ENCODE measurements around the gene ST3GAL3.

Gene ST3GAL3

DNA sequence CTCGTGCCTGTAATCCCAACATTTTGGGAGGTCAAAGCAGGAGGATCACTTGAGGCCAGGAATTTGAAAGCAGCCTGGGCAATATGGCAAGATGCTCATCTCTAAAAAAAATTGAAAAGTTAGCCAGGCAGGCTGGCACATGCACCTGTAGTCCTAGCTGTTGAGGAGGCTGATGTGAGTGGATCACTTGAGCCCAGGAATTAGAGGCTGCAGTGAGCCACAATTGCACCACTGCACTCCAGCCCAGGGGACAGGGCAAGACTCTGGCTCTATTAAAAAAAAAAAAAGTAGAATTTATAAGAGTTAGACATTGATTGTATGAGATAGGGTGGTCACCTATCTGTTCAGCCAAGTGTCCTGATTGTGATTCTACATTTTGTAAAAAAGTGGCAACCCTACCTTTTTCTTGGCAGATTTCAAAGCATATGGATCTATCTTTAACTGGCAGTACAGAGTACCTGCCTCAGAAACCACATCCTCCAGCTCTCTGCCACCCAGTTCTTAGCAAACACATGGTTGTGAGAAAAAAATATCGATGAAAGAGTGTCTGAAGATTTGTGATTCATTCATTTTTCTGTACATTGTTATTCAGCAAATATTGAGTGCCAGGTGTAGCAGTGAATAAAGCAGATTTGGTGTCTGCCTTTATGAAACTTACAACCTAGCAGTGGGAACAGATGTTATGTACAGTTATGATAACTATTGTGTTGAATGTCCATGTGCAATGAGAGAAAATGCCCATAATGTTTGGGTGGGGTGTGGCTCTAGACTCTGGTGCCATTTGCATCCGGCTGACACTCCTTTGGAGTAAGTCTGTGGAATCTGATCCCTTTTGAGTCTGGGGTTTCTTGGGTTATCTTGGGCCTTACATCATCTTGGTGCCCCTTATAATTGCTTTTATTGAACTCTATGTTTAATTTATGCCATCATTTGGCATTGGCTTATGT, 82.5 kb downstream of the ST3GAL3 start:
- peak; percentile 13 for DNase-seq

DNA sequence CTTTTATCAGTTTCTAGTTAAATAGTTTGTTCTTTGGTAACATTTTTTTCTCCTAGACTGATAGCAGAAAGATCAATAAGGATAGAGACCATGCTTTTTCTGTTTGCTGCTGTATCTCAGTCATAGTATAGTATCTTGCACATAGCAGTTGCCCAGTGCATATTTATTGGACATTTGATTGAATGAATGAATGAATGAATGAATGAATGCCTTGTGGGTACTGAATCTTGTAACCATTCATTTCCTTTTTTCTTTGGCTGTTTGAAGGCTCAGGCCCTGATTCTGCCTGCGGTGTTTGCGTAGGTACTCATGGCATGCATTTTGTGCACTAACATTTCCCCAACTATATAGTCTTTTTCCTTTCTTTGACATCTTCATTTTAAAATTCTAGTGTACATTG, 83.9 kb downstream of the ST3GAL3 start:
- no peak for DNase-seq

DNA sequence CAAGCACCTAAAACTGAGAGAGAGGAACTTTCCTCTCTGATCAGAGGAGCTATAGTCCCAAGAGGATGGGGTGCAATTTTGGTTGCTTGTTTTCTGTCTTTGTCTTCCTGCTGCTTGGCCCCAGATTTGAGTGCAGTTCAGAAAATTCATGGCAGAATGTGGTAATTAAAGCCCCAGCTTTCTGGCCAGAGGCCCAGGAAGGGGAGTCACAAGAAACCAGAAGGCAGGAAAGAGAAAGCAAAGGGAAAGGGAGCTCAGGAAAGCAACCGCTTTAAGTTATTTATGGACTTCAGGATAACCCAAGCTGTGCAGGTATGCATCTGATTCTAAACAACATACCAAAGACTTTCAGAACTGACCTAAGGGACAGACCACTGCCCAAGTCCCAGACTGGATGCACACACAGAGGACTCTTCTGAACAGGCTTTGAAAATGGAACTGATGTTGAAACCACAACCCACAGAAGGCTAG, 88.8 kb downstream of the ST3GAL3 start:
- no peak for DNase-seq

DNA sequence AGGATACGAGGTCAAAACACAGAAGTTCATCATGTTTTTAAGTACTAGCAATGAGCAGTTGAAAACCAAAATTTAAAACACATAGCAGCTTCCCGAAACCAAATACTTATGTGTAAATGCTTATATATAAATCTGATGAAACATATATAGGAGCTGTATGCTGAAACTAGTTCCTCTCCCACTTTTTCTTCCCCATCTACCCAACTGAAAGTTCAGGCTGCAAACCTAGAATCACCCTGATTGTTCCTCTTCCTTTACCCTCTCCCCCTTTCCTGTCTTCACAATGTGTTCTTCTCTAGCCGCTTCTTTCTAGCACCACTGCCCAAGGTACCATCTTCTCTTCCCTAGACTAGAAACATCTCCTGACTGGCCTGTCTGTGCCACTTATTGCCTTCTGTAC, 90.6 kb downstream of the ST3GAL3 start:
- no peak for DNase-seq

DNA sequence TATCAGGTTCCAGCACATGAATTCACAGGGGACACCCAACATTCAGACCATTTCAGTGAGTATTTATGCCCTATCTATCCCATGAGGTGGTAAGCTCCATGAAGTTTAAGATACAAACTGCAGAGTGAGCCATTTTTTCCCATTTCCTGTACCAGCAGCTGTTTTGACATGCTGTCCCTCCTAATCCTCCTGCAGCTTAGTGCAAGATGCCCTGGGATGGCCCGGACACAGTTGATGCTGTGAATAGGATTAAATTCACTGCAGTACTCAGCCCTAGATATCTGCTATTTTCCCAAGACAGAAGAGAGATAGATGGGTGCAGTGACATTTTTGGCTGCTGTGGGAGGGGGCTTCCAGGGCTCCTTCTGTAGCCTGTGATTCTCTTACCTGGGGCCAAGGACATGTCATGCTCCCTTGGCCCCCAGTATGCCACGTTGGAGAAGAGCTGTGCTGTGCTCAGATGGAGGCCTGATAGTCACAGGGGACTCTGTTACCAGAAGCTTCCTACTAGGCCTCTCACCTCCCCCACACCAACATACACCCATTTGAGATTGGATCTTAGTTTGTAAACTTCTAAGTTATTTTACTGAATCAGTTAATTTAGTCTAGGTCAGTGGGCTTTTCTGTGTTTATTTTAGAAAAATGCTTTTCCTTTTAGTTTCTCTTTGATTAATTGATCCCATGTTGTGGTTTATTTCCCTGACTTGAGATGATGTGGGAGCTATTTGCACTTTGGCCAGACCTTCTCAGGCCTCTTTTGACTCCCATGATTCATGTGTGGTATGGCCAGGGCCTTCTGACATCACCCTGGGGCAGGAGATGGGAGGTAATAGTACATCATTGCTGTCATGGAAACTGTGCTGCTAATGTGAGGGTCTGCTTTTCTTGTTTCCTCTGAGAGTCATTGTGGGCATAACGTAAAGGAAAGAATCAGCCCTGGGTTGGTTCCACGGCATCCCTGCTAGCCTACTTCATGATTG, 92.6 kb downstream of the ST3GAL3 start:
- no peak for DNase-seq

DNA sequence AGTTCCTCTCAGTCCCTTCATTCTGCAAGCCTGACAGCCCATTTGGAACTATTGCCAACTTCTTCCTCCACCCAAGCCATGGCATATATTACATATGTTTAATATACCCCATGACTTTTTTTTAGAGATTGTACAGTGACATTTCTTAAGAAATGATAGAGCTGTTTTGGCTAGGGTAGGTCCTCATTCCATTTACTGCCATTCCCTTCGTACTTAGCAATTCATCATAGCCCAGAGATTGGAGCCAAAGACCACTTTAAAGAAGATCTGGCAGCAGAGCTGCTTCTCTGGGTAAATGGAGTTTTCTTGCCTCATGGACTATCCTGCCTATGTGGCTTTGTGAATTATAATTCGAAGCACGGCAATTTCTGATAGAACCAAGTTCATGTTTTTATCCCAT, 93.4 kb downstream of the ST3GAL3 start:
- no peak for DNase-seq

DNA sequence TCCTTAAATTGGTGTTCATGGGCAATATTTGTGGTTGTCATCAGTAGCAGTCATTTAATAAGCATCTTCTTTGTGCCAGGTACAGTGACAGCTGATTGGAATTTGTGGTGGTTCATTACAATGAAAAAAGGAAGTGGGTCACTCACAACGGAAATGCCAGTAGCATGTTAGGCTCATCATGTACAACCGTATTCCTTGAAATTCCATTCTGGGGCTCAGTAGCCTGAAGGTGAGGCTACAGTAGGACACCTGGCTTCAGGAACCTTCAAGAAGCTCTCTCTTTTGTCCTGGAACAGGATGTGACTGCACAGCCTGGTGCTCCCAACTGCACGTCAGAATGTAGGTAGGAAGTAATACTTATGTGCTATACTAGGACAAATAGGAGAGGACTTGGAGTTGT, 93.9 kb downstream of the ST3GAL3 start:
- DNase-seq, result no peak

DNA sequence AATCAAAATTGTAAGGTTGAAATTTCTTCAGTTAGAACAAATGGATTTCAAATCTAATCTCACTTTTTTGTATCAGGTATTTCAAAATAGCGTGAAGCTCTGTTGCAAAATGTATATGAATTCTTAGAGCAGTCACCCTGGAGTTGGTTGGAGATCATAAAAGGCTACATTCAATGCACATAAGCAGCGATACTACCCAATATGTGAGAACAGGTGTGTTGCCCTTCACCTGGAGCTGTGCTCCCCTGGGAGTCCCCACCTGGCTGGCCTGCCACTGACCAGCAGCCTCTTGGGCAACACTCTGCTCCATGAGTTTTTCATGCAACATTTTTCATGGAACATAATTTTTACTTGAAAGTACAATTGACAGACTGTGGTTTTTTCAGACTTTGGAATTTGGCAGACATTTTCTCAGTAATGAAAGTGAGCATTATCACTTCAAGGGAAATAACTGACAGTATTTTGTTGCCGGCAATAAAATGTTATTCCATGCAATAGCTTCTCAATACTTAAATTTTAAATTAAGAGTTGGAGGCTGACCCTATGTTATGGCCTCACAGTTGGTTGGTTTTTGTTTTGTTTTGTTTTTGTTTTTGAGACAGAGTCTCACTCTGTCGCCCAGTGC, 95.1 kb downstream of the ST3GAL3 start:
- no peak for DNase-seq

DNA sequence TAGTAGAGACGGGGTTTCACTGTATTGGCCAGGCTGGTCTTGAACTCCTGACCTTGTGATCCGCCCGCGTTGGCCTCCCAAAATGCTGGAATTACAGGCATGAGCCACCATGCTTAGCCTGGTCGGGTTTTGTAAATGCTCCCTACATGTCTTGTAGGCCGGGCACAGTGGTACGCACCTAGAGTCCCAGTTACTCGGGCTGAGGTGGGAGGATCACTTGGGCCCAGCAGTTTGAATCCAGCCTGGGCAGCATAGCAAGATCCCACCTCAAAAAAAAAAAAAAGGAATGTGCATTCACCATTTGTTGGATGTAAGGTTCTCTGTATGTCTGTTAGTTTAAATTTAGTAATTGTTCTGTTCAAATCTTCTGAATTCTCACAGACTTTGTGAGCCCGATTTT, 95.8 kb downstream of the ST3GAL3 start:
- DNase-seq, result no peak

DNA sequence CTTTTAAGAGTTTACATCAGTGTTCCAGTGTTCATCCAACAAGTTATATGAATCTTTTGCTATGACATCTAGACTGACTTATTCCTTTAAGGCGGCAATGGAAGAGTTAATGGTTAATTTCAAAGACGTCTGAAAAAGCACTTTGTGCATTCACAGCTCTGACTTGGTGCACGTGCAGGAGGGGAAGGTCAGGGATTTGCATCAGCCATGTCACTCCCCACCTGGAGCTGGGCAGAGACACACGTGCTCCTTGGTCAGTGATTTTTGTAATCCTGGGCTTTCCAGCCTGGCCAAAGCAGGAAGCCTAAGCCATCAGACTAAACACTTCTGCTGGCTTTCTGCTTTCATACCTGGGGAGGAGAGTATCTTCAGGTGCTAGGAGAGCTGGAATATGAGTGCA, 96.3 kb downstream of the ST3GAL3 start:
- no peak for DNase-seq

DNA sequence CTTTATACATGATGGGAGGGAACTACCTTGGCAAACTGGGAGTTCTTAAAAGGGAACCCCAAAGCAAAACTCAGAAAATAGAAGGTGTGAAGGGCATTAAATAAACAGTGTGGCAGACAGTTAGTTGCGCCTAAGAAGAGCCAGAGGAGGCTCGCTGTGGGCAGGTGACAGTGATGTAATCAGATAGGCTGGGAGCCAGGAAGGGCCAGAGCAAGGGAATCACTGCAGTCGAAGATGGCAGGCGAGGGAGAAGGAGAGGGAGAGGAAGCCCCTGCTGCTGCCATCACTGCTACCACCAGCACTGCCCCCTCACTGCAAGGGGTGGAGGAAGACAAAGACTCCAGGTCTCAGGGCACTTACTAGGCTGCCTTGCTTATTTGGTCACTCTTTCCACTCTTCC, 97.2 kb downstream of the ST3GAL3 start:
- no peak for DNase-seq

DNA sequence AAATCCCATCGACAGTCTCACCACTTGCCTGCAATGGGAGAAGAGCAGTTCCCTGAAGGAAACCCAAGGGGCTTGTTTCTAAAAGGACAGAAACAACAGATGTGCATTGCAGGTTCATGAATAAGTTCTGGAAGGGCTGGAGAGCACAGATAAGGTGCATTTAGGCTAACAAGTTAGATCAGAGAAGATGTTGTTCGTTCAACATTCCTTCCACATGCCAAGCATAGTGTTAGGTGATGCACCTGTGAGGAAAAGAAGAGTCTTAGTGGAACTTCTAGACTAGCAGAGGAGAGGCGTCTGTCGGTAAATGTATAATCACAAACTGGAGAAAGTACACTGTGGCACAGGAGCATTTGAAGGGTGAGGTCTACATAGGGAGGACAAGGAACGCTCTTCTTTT, 98.0 kb downstream of the ST3GAL3 start:
- DNase-seq, result no peak

DNA sequence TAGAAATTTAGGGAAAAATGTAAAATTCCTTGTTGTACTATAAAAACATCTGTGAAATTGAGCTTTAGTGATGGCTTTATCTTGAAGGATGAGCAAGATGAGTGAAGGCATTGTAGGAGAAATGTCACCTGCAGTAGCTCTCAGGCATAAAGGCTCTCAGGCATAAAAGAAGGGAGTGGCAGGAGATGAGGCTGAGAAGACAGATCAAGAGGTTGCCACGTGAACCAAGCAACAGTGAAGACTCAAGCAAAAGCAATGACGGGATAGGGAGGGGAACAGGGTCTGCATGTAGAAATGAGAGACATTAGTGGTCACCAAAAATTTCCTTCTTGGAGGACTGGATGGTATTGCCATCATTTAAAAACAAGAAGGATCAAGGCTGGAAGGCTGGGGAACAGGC, 98.8 kb downstream of the ST3GAL3 start:
- no peak for DNase-seq

DNA sequence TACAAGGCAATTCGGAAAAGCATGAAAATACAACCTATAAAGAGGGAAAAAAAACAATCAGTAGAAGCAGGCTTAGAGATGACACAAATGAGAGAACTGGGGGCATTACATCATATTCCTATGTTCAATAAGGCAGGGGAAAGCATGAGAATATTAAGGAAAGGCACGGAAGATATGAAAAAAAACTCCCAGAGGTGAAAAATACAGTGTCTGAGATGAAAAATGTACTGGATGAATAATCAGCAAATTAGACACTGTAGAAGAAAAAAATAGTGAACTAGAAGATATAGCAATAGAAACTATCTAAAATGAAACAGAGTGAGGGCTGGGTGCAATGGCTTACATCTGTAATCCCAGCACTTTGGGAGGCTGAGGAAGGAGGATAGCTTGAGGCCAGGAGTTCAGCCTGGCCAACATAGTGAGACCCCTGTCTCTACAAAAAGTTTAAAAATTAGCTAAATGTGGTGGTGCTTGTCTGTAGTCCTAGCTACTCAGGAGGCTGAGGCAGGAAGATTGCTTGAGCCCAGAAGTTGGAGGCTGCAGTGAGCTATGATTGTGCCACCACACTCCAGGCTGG, 101.8 kb downstream of the ST3GAL3 start:
- DNase-seq, result no peak

DNA sequence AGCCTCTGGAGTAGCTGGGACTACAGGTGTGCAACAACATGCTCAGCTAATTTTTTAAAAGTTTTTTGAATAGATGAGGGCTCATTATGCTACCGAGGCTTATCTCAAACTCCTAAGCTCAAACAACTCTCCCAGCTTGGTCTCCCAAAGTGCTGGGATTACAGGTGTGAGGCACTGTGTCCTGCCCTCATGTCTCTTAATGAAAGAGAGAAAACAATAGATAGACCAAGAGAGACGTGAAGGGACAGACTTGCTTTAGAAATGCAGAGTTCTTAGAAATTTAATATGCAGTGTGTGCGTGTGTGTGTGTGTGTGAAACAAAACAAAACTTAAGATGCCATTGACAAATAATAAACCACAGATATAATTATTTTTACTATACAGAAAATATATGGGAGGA, 105.2 kb downstream of the ST3GAL3 start:
- DNase-seq, result no peak

DNA sequence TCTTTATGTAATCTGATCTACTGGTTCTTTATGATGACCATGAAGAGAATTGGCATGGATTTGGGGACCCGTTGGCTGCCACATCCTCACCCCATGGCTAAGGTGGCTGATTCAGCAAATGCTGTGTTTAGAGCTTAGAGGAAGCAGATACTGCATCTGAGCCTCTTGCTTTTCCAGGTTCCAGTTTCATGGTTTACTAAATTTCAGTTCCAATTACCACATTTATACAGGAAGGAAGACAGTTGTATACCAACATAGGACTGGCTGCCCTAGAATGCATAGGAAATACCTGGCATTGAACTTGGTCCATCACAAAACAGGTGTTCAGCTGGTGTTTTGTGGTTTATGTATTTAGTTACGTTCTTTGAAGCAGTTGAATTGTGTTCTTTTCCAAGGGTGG, 107.1 kb downstream of the ST3GAL3 start:
- no peak for DNase-seq

DNA sequence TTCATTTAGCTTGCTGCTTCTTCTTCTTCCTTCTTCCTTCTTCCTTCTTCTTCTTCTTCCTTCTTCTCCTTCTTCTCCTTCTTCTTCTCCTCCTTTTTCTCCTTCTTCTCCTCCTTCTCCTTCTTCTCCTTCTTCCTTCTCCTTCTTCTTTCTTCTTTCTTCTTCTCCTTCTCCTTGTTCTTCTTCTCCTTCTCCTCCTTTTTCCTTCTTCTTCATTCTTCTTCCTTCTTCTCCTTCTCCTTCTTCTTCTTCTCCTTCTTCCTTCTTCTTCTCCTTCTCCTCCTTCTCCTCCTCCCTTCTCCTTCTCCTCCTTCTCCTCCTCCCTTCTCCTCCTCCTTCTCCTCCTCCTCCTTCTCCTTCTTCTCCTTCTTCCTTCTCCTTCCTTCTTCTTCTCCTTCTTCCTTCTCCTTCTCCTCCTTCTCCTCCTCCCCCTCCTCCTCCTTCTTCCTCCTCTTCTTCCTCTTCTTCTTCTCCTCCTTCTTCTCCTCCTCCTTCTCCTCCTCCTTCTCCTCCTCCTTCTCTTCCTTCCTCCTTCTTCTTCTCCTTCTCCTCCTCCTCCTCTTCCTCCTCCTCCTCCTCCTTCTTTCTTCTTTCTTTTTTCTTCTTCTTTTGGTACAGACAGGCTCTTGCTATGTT, 110.1 kb downstream of the ST3GAL3 start:
- DNase-seq, result no peak

DNA sequence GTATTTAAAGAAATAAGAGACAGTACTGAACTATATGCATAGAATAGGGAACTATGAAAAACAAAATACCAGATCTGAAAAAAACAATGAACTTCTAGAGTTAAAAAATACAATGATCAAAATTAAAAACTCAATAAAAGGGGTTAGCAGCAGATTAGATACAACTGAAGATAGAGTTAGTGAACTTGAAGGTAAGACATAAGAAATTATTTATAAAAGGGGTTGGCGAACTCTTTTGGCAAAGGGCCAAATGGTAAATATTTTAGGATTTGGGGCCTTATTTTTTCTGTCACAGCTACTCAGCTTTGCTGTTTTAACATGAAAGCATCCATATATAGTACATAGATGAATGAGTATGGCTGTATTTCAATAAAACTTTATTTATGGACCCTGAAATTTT, 111.4 kb downstream of the ST3GAL3 start:
- no peak for DNase-seq

DNA sequence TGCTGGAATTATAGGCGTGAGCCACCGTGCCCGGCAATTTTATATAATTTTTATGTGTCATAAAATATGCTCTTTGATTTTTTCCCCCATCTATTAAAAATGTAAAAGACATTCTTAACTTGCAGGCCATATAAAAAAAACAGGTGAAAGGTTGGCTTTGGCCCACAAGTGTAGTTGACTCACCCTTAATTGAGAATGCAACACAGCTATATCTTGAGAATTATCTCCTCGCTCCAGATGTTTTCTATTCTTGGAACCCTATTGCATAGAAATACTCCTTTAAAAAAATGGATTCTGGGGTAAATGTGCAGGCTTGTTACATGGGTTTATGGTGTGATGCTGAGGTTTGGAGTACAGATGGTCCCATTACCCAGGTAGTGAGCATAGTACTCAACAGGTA, 112.0 kb downstream of the ST3GAL3 start:
- no peak for DNase-seq

DNA sequence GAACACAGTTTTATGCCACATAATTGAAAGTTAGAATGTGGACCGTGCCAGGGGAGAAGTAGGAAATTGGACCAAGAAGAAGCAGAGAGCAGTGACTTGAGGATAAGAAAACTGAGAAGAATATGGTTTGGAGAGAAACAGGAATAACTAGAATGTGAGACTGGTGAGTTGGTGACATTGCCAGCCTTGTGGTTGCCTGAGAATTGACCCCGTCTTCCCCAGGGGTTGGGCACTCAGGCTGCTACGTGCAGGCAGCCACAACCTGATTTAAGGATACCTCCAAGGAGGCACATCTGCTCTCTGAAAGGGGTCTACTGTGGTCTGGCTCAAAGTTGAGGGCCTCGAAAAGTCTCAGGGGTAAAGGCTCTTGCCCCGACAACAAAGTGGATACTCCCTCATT, 114.1 kb downstream of the ST3GAL3 start:
- no peak for DNase-seq

DNA sequence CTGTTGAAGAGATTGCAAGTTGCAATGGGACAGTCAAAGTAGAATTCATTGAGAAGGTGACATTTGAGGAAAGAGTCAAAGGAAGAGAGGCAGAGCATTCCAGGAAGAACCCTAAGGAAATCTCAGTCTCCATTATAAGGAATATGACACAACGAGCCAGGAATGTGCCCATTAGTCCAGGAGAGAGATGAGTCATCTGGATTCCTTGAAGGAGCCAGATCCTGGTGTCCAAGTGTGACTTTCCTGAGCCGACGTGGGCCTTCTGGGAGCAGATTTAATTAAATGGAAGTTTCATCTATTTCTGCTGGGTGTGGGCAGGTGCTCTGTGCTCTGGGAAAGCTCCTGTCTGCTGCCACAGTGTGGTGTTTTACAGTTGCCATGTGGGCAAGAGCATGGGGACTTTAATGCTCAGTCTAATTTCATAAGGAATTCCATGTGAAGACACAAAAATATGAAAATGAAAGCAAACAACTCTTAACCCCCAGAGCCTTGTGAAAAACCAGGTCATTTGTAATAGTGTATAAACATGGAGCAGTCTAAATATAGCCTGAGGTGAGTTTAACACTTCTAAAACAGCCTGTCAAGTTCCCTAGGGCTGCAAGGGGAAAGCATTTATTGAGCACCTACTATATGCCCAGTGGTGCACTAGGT, 114.8 kb downstream of the ST3GAL3 start:
- no peak for DNase-seq

DNA sequence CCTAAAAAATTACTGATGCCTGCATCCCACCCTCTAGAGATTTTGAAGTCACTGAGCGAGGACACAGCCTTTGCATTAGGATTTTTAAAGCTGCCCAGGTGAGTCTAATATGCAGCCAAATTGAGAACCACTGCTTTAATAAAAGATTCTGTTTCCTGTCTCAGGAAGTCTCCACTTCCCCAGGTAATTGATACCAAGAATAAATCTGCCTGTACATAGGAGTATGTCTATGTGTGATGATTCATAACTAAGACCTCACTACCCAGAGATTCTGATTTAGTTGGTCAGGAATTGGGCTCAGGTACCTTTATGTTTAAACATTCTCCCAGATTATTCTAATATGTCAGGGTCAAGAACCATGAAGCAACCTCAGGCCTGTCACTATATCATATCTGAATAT, 117.5 kb downstream of the ST3GAL3 start:
- no peak for DNase-seq
